H1 (cell line): ENCODE measurements around the gene SPACA7.

Experiments
- EP300 ChIP-seq, 2 experiments: IDR thresholded peaks; 1 replicate in 1 of 2; 2 replicates in 1 of 2; pipeline ENCODE4 v1.6.1; 2011 to 2012; ENCODE audit warnings: low read depth in 2 of 2, low read length in 2 of 2, mild to moderate bottlenecking in 2 of 2, borderline replicate concordance in 1 of 2, inconsistent platforms in 1 of 2, moderate library complexity in 1 of 2
- TF ChIP-seq, protein P1 (sequence below), 3 experiments: IDR thresholded peaks; 1 replicate in 2 of 3; 2 replicates in 1 of 3; pipeline versions ENCODE4 v1.5.1 to v1.6.1; 2011; ENCODE audit warnings: low read length in 3 of 3, mild to moderate bottlenecking in 3 of 3, inconsistent platforms in 2 of 3, low read depth in 1 of 3, moderate library complexity in 1 of 3; ENCODE audit not compliant: insufficient read depth in 1 of 3; ENCODE audit errors: control extremely low read depth in 1 of 3
- TF ChIP-seq, protein P2 (sequence below): IDR thresholded peaks from 2 replicates; pipeline ENCODE4 v1.6.1; 2011; ENCODE audit warnings: low read length, improper control_type of control experiment

DNA sequence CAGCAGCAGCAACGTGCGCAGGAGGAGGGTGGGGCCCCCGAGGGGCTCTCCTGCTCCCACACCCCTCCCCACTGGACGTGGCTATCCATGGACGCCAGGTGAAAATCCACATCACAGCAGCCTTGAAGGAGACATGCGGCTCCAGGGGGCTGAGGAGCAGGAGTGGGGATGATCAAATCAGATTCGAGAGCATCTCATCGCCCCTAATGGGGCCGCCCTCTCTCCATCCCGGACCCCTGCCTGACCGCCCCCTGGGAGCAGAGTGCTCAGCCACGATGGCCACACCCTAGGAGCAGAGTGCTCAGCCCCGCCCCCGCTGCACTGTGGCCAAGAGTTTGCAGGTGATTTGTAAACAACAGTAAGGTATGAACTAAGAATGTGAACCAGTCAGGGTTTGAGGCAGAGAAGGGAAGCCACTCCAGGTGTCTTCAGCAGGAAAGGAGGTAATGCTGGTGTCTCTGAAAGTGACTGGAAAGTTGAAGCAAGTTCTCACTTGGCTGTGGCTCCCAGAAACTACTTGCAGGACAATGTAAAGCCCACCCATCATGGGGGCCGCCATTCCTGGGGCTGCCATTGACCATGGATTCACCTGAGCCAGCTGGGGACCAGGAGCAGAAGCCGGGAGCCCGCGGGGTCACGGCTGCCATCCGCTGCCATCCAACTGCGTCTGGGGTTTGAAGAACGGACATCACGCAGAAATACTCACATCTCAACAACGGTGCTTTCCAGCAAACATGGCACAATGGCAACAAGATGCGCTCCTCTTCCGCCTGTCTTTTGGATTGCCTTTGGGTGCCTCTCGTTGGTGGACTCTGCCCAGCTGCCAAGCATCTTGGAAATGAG lies 71.8 kb downstream of the SPACA7 start:
- TF ChIP-seq EP300 (IDR thresholded peaks at IDR 0.05; ENCODE audit: borderline replicate concordance in 1 of 2, low read depth in 2 of 2, low read length in 2 of 2) = no peak
- TF ChIP-seq, protein P1, sequence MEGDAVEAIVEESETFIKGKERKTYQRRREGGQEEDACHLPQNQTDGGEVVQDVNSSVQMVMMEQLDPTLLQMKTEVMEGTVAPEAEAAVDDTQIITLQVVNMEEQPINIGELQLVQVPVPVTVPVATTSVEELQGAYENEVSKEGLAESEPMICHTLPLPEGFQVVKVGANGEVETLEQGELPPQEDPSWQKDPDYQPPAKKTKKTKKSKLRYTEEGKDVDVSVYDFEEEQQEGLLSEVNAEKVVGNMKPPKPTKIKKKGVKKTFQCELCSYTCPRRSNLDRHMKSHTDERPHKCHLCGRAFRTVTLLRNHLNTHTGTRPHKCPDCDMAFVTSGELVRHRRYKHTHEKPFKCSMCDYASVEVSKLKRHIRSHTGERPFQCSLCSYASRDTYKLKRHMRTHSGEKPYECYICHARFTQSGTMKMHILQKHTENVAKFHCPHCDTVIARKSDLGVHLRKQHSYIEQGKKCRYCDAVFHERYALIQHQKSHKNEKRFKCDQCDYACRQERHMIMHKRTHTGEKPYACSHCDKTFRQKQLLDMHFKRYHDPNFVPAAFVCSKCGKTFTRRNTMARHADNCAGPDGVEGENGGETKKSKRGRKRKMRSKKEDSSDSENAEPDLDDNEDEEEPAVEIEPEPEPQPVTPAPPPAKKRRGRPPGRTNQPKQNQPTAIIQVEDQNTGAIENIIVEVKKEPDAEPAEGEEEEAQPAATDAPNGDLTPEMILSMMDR (IDR thresholded peaks at IDR 0.05; ENCODE audit: control extremely low read depth in 1 of 3, insufficient read depth in 1 of 3, low read depth in 1 of 3, low read length in 3 of 3) = no peak
- TF ChIP-seq, protein P2, sequence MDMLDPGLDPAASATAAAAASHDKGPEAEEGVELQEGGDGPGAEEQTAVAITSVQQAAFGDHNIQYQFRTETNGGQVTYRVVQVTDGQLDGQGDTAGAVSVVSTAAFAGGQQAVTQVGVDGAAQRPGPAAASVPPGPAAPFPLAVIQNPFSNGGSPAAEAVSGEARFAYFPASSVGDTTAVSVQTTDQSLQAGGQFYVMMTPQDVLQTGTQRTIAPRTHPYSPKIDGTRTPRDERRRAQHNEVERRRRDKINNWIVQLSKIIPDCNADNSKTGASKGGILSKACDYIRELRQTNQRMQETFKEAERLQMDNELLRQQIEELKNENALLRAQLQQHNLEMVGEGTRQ = no peak
